Stimulated activated CD4-positive, alpha-beta T cell treated with anti-CD3 and anti-CD28 coated beads, Interleukin-2, amount 100 ng/mL, for 48 hours (primary cell): ENCODE measurements around the gene CEP63.

Experiments used
- DNase-seq, 2 donors: peaks; one replicate each; pipeline ENCODE4 v3.0.0-alpha.2; 2020

The CEP63 gene

GRCh38 chr3:134610432-134611385, 124.9 kb downstream of the CEP63 start:
- no peak for DNase-seq

GRCh38 chr3:134611516-134611915, 125.7 kb downstream of the CEP63 start:
- DNase-seq = no peak

GRCh38 chr3:134613006-134613520, 127.2 kb downstream of the CEP63 start:
- DNase-seq = no peak

GRCh38 chr3:134614955-134615354, 129.1 kb downstream of the CEP63 start:
- no peak for DNase-seq

GRCh38 chr3:134615743-134616142, 129.9 kb downstream of the CEP63 start:
- DNase-seq = no peak

GRCh38 chr3:134617608-134618477, 132.0 kb downstream of the CEP63 start:
- DNase-seq = no peak

GRCh38 chr3:134618478-134619300, 132.8 kb downstream of the CEP63 start:
- no peak for DNase-seq

GRCh38 chr3:134619301-134619615, 133.4 kb downstream of the CEP63 start:
- no peak for DNase-seq

- DNase-seq = no peak
These were observed 134.1 kb downstream of the CEP63 start for GRCh38 chr3:134619884-134620445.

GRCh38 chr3:134620476-134621115, 134.7 kb downstream of the CEP63 start:
- DNase-seq = no peak

- DNase-seq = no peak
These were observed 136.0 kb downstream of the CEP63 start for GRCh38 chr3:134621854-134622253.

GRCh38 chr3:134622806-134623365, 137.0 kb downstream of the CEP63 start:
- no peak for DNase-seq

GRCh38 chr3:134623615-134624245, 137.9 kb downstream of the CEP63 start:
- no peak for DNase-seq
